ENCODE data around the gene FOXP1.
"Not testable (repeated sequence)": the region's sequence is repeated elsewhere in the genome, so short reads cannot be mapped to it uniquely, and the experiment has no call there.

The FOXP1 gene

DNA sequence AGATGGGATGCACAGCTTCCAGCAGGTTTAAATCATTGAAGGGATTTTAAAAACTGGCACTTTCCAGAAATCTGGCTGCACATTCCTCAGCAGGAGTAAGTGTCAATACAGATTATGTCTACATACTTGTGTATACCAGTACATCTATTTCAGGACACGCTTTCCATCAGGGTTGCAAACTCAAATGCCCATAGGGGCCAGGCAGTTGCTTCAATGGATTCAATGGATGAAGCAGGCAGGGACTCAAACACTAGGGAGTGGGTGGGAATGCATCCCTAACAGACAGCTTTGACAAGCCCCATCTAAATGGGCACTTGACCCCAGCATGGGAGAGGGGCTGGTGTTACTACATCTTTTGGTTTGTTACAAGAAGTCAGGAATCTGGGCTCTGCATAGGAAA, 136.8 kb downstream of the FOXP1 start:
- no peak for FAIRE-seq

DNA sequence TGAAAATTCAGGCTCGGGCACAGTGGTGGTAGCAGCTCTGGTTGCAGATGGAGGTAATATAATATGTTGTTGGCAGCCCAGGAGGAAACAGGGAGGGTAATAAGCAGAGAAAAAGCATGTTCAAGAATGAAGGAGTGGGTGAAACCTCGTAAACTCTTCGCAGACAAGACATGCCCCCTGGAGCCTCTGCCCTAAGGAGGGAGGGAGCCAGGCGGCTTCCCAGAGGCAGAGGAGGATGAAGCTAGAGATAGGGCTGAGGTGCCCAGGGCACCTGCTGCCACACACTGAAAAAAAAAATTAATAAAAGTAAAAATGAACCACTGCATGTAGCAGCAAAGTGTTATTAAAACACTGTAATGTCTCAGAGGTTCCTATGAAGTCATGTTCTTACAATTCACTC, 137.3 kb downstream of the FOXP1 start:
- no peak for FAIRE-seq

DNA sequence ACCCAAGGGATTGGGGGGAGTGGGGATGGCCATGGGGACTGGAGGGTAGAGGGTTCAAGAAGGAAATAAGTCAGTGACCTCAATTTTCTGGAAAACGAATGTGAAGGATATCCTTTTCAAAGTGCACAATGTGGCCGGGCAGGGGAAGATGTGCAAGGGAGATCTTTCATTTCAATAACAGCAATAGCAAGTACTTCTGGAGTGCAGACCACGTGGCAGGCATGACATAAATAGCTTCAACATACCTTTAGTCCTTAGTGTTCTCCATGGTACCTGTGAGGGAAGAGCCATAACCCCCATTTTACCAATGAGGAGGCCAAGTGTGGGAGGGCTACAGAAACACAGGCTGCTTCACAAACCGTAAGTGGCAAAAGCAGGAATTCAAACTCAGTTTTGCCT, 138.7 kb downstream of the FOXP1 start:
- FAIRE-seq, result no peak

DNA sequence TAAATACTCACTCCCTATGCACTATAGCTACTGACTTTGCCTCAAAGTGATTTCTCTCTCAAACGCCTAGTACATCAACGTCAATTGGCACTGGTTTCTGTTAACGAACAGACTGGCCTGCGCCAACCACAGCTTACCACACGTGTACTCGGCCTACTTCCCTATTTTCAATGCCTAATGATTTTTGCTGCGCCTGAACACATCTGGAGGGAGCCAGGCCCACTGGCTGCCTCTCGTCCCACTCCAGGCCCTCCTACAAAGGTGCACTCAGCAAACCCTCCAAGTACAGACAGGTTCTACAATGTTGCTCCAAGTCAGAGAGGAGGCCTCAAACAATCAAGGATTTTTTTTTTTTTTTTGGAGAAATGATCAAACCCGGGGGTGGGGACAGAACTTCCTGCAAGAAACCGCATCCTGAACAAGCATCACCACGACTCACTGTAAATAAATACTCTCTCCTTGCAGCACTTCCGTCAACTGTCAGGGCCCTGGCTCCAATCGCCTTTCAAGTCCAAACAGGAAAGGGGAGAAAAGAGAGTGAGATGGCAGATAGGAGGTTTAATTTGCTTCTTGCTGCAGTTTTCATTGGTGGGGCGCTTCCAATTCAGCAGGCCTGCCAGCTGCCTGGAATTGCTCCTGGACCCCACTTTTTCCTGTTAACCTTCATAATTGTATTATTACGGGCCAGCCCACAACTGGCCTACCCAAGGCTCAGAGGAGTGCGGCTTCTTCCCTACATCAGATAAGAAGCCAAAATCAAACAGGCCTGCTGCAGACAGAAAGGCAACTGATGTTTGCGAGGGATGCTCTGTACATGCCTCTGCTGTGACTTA, 139.3 kb downstream of the FOXP1 start:
- FAIRE-seq, result no peak

DNA sequence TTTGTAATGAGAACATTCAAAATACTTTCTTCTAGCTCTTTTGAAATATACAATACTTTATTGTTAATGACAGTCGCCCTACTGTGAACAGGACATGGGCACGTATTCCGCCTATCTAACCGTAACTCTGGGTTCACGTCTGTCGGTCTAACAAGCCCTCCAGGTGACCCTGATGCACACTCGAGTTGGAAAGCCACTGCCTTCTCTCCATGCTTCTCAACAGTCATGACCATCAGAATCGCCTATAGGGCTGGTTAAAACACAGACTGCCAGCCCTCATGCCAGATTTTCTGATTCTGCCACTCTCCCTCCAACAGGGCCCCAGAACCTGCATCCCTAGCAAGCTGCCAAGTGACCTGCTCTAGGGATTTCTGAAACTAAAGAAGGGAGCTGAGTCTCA, 140.2 kb downstream of the FOXP1 start:
- FAIRE-seq, result no peak

DNA sequence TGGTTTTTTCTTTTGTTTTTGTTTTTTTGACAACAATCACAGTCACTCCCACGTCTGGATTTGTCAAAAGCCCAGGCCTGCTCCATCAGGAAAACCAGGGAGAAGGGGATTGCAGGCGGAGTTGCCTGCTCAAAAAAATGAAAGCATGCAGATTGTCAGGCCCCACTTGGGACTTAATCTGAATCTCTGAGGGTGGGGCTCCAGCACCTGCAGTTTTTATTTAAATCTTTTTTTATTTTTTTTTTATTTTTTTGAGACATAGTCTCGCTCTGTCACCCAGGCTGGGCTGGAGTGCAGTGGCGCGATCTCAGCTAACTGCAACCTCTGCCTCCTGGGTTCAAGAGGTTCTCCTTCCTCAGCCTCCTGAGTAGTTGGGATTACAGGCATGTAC, 140.9 kb downstream of the FOXP1 start:
- no peak for FAIRE-seq

DNA sequence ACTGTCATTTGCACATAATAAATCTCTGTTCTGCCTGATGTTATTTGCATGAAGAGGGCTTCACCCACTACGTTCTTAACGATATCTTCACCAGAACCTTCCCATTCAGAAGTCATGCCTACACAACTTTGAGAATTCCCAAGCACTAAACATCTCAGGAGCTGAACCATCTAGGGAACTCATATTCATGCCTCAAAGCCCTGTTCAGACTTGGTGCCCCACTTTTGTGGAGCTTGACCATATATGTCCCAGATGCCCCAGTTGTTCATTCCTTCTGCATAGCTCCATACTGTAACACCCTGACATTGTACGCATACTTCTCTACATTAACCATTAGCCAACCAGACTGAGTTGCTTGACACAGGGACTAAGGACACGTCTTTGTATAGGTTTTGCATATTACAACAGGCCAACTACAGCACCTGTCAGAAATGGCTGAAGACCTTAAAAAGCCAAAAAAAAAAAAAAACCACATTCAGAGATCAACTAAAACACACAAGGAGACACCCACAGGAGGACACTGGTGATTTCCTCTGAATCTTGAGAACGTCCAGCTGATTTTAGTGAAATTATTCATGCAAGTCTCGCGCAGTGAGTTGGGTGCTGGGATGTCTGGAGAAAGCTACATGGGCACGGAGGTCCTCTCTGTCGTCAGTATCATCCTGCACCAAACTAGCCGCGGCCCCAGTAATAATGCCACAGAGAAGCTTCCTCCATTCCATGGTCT, 141.4 kb downstream of the FOXP1 start:
- FAIRE-seq, result no peak

DNA sequence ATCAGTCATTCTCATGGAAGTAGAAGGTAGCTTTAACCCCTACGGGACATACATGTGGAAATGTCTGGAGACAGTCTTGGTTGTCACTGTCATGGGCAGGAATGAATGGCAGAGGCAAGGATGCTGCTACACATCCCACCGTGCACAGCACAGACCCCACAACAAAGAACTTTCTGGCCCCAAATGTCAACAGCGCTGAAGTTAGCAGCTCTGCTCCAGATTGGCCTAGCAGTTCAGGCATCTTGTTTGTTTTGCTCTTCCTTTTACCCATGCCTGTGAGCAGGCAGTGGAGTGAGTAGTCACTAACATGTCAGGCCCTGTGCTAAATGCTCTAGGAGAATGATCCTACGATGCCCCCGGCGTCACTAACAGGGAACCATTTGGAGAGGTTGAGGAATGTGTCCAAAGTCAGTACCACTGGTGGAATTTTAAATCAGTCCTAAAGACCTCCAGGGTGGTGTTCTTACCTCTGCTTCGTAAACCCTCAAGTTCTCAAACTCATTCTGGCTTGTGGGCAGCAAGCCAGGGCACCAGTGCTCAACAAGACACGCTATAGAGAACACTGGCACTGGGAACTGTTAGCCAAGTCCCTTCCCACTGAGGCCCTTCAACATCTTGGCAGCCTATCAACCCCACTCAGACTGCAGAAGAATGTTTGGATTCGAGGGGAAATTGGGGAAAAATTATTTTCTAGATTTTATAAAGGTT, 142.2 kb downstream of the FOXP1 start:
- FAIRE-seq, result no peak

DNA sequence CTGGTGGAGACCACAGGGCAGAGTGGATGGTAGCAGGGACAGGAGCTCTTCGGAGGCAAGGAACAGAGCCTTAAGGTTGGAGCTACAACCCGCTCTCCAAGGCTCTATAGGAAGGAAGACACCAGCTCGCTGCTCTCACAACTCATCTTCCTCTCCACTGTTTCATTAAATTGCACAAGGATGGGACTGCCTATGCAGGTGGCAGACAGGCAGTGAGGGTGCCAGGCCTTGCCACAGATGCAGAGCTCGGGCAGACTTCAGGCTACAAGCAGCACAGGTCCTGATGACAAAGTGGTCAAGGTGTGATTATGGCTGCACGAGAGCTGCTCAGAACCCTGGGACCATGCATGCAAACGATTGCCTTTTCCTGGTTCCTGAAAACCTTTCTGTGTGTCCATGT, 144.6 kb downstream of the FOXP1 start:
- FAIRE-seq, result no peak

DNA sequence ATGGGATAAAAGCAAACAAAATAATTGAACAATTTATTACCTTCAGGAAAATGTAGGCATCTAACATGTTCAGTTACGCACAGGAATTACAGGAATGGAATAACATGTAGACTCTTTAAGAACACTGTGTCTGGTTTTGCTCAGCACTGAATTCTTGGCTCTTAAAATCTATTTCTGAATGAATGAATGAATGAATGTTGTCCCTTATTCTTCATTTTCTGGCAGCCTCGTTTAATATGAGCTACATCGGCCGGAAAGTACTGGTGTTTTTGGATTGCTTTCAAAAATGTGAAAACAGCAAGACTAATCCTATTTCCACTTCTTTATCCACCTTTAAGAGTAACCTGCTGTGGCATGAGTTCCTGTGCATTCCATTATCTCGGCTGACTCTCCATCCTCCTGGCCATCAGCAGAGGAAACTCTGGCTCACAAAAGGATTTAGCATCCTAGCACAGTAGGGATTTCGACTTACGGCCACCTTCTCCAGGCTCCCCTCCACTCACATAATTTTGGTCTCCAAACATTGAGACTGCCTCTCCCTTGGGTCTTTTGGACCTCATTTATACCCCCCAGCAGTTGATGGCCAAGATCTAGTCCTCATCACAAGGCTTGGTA, 145.3 kb downstream of the FOXP1 start:
- FAIRE-seq, result no peak

DNA sequence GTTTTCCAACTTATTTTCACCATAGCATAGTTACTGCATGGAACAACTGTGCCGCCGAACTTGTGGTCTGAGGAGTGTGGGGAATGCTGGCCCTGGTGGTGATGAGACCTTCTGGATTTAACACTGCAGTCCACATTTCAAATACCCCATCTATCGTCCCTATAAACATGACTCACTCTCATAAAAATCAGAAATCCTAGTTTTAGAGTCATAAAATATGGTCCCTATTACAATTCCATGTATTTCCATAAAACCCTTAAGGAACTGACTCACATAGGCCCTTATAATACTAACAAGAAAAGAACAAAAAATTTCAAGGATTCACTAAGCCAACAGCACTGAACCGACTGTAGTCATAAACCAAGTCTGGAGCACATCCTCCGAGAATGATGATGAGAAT, 147.2 kb downstream of the FOXP1 start:
- FAIRE-seq, result no peak

DNA sequence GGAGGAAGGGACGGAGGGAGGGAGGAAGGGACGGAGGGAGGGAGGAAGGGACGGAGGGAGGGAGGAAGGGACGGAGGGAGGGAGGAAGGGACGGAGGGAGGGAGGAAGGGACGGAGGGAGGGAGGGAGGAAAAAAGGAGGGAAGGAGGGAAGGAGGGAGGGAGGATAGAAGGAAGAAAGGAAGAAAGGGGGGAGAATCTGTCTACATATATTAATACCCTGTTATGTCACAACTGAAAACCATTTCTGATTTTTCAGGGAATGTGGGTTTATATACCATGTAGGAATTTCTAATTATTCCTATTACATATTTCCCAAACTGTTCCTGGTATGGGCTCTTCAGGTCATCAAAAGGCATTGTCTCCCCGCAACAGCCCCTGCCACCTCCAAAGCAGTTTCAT, 147.7 kb downstream of the FOXP1 start:
- FAIRE-seq, result not testable (repeated sequence)

DNA sequence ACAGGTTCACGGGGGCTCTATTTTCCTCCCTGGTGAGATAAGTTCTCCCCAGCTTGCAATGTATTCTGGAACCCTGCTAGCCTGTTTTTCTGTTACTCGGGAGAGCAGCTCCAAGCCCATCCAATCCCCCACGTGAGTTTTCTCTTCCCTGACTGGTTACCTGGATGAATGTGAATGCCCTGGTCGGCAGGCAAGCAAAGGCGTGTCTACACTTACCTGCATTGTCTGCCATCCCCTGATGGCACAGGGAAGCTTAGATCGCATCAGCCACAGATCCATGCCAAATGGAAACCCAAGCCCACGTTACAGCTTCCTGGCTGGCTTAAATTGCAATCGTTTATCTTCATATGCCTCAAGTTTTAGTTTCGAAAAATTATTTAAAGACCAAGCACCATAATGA, 149.9 kb downstream of the FOXP1 start:
- FAIRE-seq, result no peak

DNA sequence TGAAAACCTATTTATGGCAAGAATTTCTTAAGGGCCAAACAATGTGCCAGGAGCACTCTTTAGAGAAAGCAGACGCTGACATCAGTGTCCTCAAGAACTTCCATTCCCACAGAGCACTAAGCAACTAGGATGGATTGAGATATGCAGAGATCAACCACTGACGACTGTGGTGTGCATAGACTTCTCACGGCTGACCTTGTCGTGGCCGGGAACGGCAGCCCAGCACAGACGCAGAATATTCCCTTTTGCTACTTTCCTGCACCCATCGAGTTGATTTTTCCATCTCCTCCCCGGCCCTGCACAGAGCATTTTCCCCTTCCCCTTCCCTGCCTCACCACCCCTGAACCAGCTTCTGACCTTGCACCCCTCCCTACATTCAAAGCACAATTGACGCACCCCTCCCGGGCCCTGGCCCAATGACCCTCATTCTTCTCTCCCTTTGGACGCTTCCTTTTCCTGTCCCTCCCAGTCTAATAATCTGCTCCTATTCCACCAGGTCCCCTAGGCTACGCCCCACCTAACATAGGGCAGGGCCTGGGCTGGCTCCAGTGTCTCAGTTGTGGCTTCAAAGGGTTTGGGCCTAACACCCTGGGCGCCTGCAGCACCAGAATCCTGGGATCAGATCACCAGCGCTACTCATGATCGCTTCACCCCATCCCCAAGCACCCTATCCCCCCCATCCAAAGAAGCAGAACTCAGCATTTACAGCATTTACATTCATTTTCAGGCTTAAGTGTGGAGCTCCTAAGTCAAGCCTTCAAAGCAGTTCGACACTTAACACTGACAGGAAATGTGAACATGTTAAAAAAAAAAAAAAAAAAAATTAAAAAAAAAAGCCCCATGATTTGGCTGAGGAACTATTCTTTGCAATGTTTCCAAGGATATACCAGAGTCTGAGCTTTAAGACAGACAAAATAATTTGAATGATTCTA, 151.2 kb downstream of the FOXP1 start:
- FAIRE-seq, result no peak

DNA sequence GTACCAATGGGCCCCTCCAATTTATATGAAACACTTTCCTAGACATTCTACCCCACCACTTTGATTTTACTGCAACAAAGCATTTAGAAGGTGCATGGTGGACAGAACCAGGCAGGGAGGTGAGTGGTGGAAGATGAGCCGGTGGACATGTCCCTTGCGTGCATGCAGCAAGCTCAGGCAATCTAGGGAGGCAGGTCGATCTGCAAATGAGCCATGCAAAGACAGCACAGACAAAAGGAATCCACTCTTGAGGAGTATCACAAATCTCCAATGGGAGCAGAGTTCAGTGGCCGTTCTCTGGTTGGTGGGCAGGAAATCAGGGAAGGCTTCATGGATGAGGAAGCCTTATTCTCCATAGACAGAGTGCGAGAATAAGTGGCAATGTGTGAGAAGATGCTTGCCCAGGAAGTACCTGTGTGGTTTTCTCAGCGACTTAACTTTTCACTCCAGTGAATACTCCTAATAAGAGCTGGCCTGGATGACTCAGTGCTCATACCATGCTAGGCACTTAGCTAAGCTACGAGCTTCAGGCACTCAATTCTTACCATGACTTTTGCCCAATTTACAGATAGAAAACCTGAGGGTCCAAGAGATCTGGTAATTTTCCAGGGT, 152.5 kb downstream of the FOXP1 start:
- FAIRE-seq, result no peak

DNA sequence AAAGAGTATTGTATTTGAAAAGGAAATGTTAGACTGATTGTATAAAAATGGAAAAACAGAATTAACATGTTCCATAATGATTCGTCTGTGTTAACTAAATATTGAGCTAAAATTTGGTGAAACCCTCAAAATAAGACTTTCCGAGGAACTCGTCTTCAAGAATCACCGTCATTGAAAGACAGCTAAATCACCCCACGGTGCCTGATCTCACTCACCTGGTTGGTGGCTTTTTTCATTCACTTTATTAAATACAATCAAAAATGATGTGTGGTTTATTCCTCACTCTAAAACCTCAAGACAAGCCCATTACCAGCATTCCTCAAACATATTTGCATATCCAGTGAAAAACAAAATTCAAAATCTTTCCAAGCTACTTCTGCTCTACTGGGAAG, 153.9 kb downstream of the FOXP1 start:
- FAIRE-seq, result no peak

DNA sequence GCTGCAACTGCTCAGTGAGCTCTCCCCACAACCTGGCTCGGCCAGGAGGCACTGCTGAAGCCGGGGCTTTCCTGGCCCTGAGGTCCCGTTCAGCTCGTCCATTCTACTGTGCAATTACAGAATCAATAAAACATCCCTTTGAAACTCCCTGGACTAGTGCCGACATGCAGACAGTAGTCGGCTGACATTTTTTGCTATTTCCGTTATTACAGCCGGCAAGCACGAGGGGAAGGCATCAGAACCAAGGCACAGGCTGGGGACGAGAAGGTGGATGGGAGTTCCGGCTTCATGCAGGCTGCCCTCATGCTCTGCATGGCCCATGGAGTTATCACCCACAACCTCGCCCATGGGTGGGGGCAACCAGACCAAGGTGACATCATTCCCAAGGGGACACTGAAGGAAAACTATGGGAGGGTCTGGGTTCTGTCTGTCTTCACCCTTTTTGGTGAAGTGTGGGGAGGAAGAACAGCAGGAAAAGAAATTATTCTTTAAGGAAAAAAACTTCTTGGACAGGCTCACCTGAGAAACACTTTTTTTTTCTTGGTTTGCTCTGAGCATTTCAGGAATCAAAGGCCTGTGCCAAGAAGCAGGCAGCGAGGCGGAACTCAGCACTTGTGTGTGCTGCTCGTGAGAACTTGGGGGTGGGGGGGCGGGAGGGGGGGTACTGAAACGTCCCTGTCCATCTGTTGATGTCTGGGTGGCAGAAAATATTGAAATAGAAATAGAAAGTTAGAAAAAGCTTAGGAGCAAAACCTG, 154.5 kb downstream of the FOXP1 start:
- FAIRE-seq, result no peak

DNA sequence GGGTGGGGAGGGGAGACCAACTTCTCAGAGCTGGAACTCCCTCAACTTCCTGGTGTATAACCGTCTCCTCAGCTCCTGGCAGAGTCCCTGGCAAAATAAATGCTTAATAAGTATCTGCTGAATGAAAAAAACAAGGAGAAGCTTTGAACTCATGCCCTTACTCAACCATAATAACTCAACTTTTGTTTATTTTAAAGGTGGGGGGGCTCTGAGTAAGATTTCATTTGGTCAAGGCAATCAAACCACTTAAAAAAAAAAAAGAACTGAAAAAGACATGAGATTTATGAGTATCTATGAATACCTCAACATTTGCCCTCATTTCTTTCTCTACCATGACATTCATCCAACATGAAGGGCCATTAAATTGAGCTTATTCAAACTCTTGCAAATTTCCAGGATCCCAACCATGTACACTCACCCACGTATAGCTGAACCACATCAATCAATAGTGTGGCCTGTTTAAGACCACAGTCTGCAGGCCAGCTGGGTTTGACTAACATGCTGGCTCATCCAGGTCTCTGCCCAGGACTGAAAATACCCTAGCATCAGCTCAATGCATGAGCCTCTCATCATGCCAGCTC, 157.9 kb downstream of the FOXP1 start:
- FAIRE-seq, result no peak

DNA sequence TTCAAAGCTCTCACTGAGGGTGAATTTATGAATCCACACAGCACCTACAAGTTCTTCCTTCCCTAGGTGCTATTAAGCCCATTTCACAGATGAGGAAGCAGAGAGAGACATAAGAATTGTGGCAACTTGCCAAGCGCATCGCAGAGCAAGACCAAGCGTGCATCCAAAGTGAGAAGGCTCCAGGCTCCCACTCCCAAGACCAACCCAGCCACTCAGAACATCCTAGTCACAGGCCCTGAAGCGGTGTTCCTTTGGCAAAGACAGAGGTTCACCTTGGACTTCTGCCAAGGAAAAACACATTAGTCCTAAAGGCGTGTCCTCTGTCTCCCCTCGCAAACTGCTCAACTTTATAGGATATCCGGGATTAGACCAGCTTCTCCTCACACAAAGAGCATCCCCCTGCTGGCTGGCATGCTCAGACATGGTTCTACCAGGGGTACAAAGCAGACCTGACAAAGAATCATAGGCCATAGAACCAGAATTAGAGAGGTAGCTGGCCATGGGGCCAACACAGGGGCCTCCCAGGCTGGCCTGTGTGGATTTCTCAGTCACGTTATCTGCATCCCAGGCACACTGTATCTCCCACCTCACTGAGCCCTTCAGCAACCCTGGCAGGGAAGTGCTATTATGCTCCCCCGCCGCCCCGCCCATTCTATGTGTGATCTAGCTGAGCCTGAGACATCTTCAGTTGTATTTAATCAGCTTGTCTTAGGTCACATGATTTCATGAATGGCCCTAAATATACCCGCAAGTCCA, 160.2 kb downstream of the FOXP1 start:
- FAIRE-seq, result no peak

All from A204.1 (cell line).